PFSK-1 (cell line): ENCODE data around the gene JAG2.

Experiments used
- FOXP2 ChIP-seq: optimal IDR thresholded peaks from 2 replicates; pipeline ENCODE3; 2011; ENCODE audit warnings: borderline replicate concordance, control low read depth, inconsistent platforms; ENCODE audit not compliant: insufficient read depth; ENCODE audit errors: extremely low read length, extremely low read depth
- POLR2AphosphoS5 ChIP-seq: IDR thresholded peaks from 2 replicates; pipeline ENCODE4 v1.6.1; 2012; ENCODE audit warnings: low read depth, mild to moderate bottlenecking, control low read depth, low read length, moderate library complexity
- REST ChIP-seq, 2 experiments: IDR thresholded peaks; 2 replicates each; pipeline versions ENCODE4 v1.6.1 to v1.8.0; 2011 to 2012; ENCODE audit warnings: low read depth in 2 of 2, low read length in 2 of 2, control low read depth in 1 of 2, inconsistent platforms in 1 of 2, mild to moderate bottlenecking in 1 of 2, moderate library complexity in 1 of 2; ENCODE audit not compliant: insufficient read depth in 1 of 2
- SIN3A ChIP-seq: IDR thresholded peaks from 2 replicates; pipeline ENCODE4 v1.6.1; 2012; ENCODE audit warnings: mild to moderate bottlenecking, low read length, moderate library complexity, borderline replicate concordance; ENCODE audit not compliant: insufficient read depth
- TAF1 ChIP-seq: IDR thresholded peaks from 2 replicates; pipeline ENCODE4 v1.6.1; 2012; ENCODE audit warnings: low read length, control low read depth, borderline replicate concordance; ENCODE audit not compliant: insufficient read depth

JAG2 gene

DNA sequence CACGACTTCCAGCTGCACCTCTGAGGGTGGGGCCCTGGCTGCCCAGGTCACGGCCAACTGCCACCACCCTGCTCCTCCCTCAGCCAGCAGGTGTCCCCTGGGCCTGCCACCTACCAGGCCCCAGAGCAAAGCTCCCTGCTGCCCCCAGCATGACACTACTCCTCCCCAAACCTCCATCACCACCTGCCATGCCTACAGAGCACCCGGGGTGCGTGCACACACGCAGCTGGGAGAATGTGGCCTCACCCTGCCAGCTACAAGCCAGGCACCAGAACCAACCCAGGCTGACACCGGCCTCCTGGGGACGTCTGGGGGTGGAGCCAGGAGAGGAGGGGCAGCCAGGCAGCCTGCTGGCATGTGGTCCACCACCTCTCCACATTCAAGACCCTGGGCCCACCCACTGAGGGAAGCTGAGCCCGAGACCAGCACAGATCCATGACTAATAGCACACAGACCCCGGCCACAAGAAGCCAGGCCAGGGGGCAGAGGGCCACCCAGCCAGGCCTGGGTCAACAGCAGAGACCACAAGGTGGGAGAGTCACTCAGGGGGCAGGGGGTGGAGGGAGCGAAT lies 3.4 kb downstream of the JAG2 start:
- no peak for TF ChIP-seq SIN3A
- TF ChIP-seq POLR2AphosphoS5 = no peak
- TF ChIP-seq TAF1 = no peak
- no peak for TF ChIP-seq REST (IDR thresholded peaks at IDR 0.05; ENCODE audit: insufficient read depth in 1 of 2, low read depth in 2 of 2, low read length in 2 of 2)
- TF ChIP-seq FOXP2 = no peak

- TF ChIP-seq FOXP2 (no peak), SIN3A (no peak), TAF1 (no peak), POLR2AphosphoS5 (no peak), REST (IDR thresholded peaks at IDR 0.05; ENCODE audit: insufficient read depth in 1 of 2, low read depth in 2 of 2, low read length in 2 of 2) (no peak)
Measured at GRCh38 chr14:105163040-105163742, 5.4 kb downstream of the JAG2 start.

DNA sequence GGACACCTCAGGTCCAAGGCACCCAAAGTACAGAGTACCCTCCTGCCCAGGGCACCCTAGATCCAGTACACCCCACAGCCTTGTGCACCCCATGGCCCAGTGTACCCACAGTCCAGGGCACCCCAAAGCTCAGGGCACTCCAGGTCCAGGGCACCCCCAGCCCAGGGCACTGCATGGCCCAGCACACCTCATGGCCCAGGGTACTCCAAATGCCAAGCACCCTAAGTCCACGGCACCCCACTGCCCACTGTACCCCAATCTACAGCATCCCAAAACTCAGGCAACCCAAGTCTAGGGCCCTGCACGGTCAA lies 6.0 kb downstream of the JAG2 start:
- TF ChIP-seq POLR2AphosphoS5 (no peak), TAF1 (no peak), REST (IDR thresholded peaks at IDR 0.05; ENCODE audit: insufficient read depth in 1 of 2, low read depth in 2 of 2, low read length in 2 of 2) (no peak), SIN3A (no peak), FOXP2 (no peak)

DNA sequence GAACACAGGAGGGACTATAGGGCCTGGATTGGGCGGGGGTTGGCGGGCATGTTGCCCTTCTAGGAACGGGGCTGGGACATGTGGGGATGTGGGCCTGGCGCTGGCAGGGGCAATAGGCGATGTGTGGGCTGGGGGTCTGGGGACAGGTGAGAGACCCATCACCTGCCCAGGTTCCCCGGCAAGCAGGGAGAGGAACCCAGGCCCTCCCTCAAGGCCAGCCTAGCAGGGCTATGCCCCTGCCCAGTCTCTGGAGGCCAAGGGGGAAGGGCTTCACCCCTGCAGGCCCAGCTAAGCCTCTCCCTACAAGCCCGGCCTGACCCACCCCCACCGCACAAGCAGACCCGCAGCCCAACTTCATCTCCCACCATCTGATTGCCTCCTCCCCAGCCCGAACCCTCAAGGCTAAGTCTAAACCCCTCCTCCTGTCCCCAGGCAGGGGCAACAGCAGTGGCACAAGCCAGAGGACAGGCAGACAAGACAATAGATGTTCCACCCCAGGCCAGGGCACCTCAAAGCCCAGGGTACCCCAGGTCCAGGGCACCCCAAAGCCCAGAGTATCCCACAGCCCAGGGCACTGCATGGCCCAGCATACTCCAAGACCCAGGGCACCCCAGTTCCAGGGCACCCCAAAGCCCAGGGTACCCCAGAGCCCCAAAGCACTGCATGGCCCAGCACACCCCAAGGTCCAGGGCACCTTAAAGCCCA lies 6.5 kb downstream of the JAG2 start:
- no peak for TF ChIP-seq FOXP2
- no peak for TF ChIP-seq TAF1
- no peak for TF ChIP-seq POLR2AphosphoS5
- TF ChIP-seq SIN3A = no peak
- no peak for TF ChIP-seq REST (IDR thresholded peaks at IDR 0.05; ENCODE audit: insufficient read depth in 1 of 2, low read depth in 2 of 2, low read length in 2 of 2)
